ENCODE results near the gene ZNF428. TPM values are rescaled to one million over a fixed set of nuclear protein-coding genes. Genes with fewer than 3 reads are reported as not detected.
"Not testable (repeated sequence)": the region's sequence is repeated elsewhere in the genome, so short reads cannot be mapped to it uniquely, and the experiment has no call there.

Gene ZNF428
- total RNA-seq, 2 donors from 2014 or later = 21.5 to 27.4 TPM

- Histone ChIP-seq H3K27ac (no peak overlapping the region), H3K27me3 (no peaks in the 10 kb centered on the region), H3K9me3 (no peaks in the 10 kb centered on the region), H3K9ac (ENCODE audit: low read depth in 2 of 2, low read length in 2 of 2) (no peak overlapping the region), H3K36me3 (no peaks in the 10 kb centered on the region), H3K4me1 (peaks cover 11% of the 10 kb centered on the region), H3K4me3 (no peak overlapping the region)
- DNase-seq = no peak
- TF ChIP-seq, protein P1, sequence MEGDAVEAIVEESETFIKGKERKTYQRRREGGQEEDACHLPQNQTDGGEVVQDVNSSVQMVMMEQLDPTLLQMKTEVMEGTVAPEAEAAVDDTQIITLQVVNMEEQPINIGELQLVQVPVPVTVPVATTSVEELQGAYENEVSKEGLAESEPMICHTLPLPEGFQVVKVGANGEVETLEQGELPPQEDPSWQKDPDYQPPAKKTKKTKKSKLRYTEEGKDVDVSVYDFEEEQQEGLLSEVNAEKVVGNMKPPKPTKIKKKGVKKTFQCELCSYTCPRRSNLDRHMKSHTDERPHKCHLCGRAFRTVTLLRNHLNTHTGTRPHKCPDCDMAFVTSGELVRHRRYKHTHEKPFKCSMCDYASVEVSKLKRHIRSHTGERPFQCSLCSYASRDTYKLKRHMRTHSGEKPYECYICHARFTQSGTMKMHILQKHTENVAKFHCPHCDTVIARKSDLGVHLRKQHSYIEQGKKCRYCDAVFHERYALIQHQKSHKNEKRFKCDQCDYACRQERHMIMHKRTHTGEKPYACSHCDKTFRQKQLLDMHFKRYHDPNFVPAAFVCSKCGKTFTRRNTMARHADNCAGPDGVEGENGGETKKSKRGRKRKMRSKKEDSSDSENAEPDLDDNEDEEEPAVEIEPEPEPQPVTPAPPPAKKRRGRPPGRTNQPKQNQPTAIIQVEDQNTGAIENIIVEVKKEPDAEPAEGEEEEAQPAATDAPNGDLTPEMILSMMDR (IDR thresholded peaks at IDR 0.05) = no peak
- intact Hi-C loops (cut with DNase I) = loop anchor here (10.0 kb wide), 1 partner anchor 57 kb away; the partner anchor contains the start of gene ZNF575
Observed at GRCh38 chr19:43591904-43592772, 27.3 kb downstream of the ZNF428 start.

GRCh38 chr19:43589678-43590077 lies 29.8 kb downstream of the ZNF428 start:
- intact Hi-C loops (cut with DNase I) = loop anchor here (10.0 kb wide), 1 partner anchor 55 kb away; the partner anchor contains the start of gene ZNF575

GRCh38 chr19:43589277-43589676 lies 30.2 kb downstream of the ZNF428 start:
- no peaks in the 10 kb centered on the region for H3K36me3 ChIP-seq

More at GRCh38 chr19:43589678-43590077, 29.8 kb downstream of the ZNF428 start:
- Histone ChIP-seq H3K4me3 (no peak overlapping the region), H3K9me3 (no peaks in the 10 kb centered on the region), H3K36me3 (no peaks in the 10 kb centered on the region), H3K9ac (ENCODE audit: low read depth in 2 of 2, low read length in 2 of 2) (no peak overlapping the region), H3K27me3 (no peaks in the 10 kb centered on the region), H3K27ac (no peak overlapping the region), H3K4me1 (peaks cover 6% of the 10 kb centered on the region)
- DNase-seq = no peak
- TF ChIP-seq, protein P1 (IDR thresholded peaks at IDR 0.05) = no peak

DNA sequence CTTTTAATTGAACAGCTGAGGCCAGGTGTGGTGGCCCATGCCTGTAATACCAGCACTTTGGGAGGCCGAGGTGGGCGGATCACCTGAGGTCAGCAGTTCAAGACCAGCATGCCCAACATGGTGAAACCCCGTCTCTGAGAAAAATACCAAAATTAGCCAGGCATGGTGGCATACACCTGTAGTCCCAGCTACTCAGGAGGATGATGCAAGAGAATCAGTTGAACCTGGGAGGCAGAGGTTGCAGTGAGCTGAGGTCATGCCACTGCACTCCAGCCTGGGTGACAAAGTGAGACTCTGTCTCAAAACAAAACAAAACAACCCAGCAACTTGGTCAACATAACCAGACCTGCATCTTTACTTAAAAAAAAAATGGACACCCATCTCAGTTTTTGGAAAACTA lies 32.4 kb downstream of the ZNF428 start:
- DNase-seq; H3K4me1 ChIP-seq; intact Hi-C loops (cut with DNase I); H3K27ac ChIP-seq; H3K27me3 ChIP-seq; H3K9ac ChIP-seq (ENCODE audit: low read depth in 2 of 2, low read length in 2 of 2); H3K9me3 ChIP-seq; H3K36me3 ChIP-seq; H3K4me3 ChIP-seq: not testable (repeated sequence)

More at GRCh38 chr19:43589277-43589676, 30.2 kb downstream of the ZNF428 start:
- Histone ChIP-seq H3K27ac (no peak overlapping the region), H3K9me3 (no peaks in the 10 kb centered on the region), H3K4me3 (no peak overlapping the region), H3K27me3 (no peaks in the 10 kb centered on the region), H3K9ac (ENCODE audit: low read depth in 2 of 2, low read length in 2 of 2) (no peak overlapping the region), H3K4me1 (peaks cover 2% of the 10 kb centered on the region)
- DNase-seq = no peak
- TF ChIP-seq, protein P1 (IDR thresholded peaks at IDR 0.05) = no peak
- intact Hi-C loops (cut with DNase I) = no loop called here

- intact Hi-C loops (cut with DNase I) = no loop called here
- TF ChIP-seq, protein P1 (IDR thresholded peaks at IDR 0.05) = no peak
- Histone ChIP-seq H3K4me1 (no peaks in the 10 kb centered on the region), H3K36me3 (no peaks in the 10 kb centered on the region), H3K9me3 (no peaks in the 10 kb centered on the region), H3K27ac (no peak overlapping the region), H3K4me3 (no peak overlapping the region), H3K27me3 (no peaks in the 10 kb centered on the region), H3K9ac (ENCODE audit: low read depth in 2 of 2, low read length in 2 of 2) (no peak overlapping the region)
- DNase-seq = no peak
Observed at GRCh38 chr19:43586346-43586745, 33.1 kb downstream of the ZNF428 start.

DNA sequence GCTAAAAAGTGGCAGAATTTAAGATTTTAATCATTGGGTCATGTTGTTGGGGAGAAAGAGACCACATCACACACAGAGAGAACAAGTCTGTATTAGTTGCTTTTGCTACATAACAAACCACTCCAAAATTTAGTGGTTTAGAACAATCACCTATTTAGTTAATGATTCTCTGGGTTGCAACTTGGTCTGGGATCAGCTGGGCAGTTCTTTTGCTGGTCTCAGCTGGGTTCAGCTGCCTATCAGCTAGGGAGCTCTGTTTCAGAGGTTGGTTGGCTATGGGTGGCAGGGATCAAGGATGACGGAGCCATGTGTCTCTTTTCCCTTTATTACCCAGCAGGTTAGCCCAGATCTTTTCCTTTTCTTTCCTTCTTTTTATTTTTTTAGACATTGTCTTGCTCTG lies 34.9 kb downstream of the ZNF428 start:
- Histone ChIP-seq H3K4me1 (no peaks in the 10 kb centered on the region), H3K4me3 (no peak overlapping the region), H3K27me3 (no peaks in the 10 kb centered on the region), H3K36me3 (no peaks in the 10 kb centered on the region), H3K27ac (no peak overlapping the region), H3K9me3 (no peaks in the 10 kb centered on the region), H3K9ac (ENCODE audit: low read depth in 2 of 2, low read length in 2 of 2) (no peak overlapping the region)
- intact Hi-C loops (cut with DNase I) = no loop called here
- no peak for DNase-seq
- TF ChIP-seq, protein P1 (IDR thresholded peaks at IDR 0.05) = no peak

Measured in colonic mucosa (tissue), 4 donors.